Measurements from ENCODE around the gene FAN1. TPM values are rescaled to one million over a fixed set of nuclear protein-coding genes. Genes with fewer than 3 reads are reported as not detected.

The FAN1 gene
- total and polyA plus RNA-seq, 2 of the 4 experiments (the other 2 are of a cell fraction), result 7.6 to 12.4 TPM

DNA sequence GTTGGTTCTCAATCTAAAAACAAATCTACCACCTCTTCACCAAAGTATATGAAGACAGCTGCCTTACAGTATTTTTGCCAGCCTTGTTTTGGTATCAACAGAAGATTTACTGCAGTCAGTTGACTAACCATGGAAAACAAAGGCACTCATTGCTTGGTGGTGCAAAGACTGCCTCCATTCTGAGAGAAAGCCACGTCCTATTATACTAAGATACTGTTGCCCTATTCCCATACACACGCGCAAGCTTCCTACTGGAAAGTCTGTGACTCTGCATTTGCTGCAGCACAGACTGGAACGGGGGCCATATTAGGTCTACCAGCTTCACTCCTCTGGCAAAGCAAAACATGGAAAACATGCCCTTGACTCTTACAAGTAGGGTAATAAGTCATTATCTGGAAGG lies 69.7 kb downstream of the FAN1 start:
- Histone ChIP-seq H2BK5ac (ENCODE audit: low read depth, low read length, poor library complexity, severe bottlenecking) (no peak overlapping the region), H3K4ac (ENCODE audit: low read depth, low read length) (no peak overlapping the region), H3K23ac (ENCODE audit: low read depth, low read length) (no peak overlapping the region), H2AK9ac (replicated peaks; ENCODE audit: low read depth, low read length, poor library complexity) (no peak overlapping the region), H3K9me1 (ENCODE audit: insufficient read depth, low read length) (no peaks in the 10 kb centered on the region), H2BK120ac (ENCODE audit: low read depth, low read length) (no peak overlapping the region), H3K27me3 (ENCODE audit: control insufficient read depth, insufficient read depth, low read length) (no peaks in the 10 kb centered on the region), H3K79me1 (ENCODE audit: low read depth in 1 of 2, low read length in 2 of 2) (peaks cover 22 to 27% of the 10 kb centered on the region in 2 experiments), H3K14ac (replicated peaks; ENCODE audit: low read depth, low read length) (no peak overlapping the region), H3K4me1 (ENCODE audit: control insufficient read depth, insufficient read depth, low read length) (no peaks in the 10 kb centered on the region), H4K91ac (ENCODE audit: insufficient read depth, low read depth, low read length) (no peak overlapping the region), H4K20me1 (ENCODE audit: insufficient read depth, low read length) (peaks cover 10% of the 10 kb centered on the region; the same call in 1 of the 2 replicates), H3K18ac (ENCODE audit: low read depth, low read length) (no peak overlapping the region), H3K27ac (ENCODE audit: insufficient read depth, low read length) (no peak overlapping the region), H3K4me2 (ENCODE audit: low read depth, low read length) (no peak overlapping the region), H2AFZ (replicated peaks; ENCODE audit: low read length, poor library complexity) (no peak overlapping the region), H4K8ac (ENCODE audit: low read depth in 2 of 2, low read length in 2 of 2) (no peak overlapping the region), H3K9ac (ENCODE audit: low read depth, low read length) (no peak overlapping the region), H2BK20ac (ENCODE audit: low read depth, low read length) (no peak overlapping the region), H3K36me3 (ENCODE audit: control insufficient read depth, insufficient read depth, low read length) (peaks cover 6% of the 10 kb centered on the region), H2AK5ac (ENCODE audit: low read depth, low read length) (no peak overlapping the region), H2BK15ac (ENCODE audit: low read depth, low read length) (no peak overlapping the region), H3K56ac (ENCODE audit: extremely low read depth, insufficient read depth, low read length) (no peak overlapping the region), H4K5ac (ENCODE audit: low read depth, low read length) (no peak overlapping the region), H3K4me3 (ENCODE audit: insufficient read depth, low read depth, low read length) (no peak overlapping the region), H3K9me3 (ENCODE audit: control insufficient read depth, insufficient read depth, low read length) (no peaks in the 10 kb centered on the region)
- CTCF ChIA-PET, result no interaction called here
- intact Hi-C loops (cut with micrococcal nuclease) (no loop called here), in situ Hi-C loops (cut with MboI; ENCODE audit: low sequenced_read_pairs) (no loop called here), dilution Hi-C loops (cut with HindIII; ENCODE audit: low sequenced_read_pairs, unreplicated experiment) (no loop called here)
- no peak for DNase-seq
- ATAC-seq (ENCODE audit: low read depth), result no peak
- BruUV-seq (replicated peaks), result no TSS peak
- POLR2A ChIA-PET (ENCODE audit: unreplicated experiment), result no interaction called here
- no CpG with 5 or more reads among the region's 4 CpGs for WGBS, 2 experiments (ENCODE audit: extremely low coverage in 2 of 2, insufficient read length in 1 of 2)
- TF ChIP-seq POLR2A (IDR thresholded peaks at IDR 0.05; ENCODE audit: low read depth, low read length) (no peak), BHLHE40 (IDR thresholded peaks at IDR 0.05; ENCODE audit: low read depth, low read length) (no peak), NFE2L2 (IDR thresholded peaks at IDR 0.05; ENCODE audit: low read depth, low read length) (no peak), MAFK (IDR thresholded peaks at IDR 0.05; ENCODE audit: low read depth, low read length) (no peak), RFX5 (IDR thresholded peaks at IDR 0.05; ENCODE audit: low read depth, low read length) (no peak), CEBPB (IDR thresholded peaks at IDR 0.05; ENCODE audit: low read depth, low read length) (no peak), MXI1 (IDR thresholded peaks at IDR 0.05; ENCODE audit: borderline replicate concordance, low read depth, low read length) (no peak), MAZ (IDR thresholded peaks at IDR 0.05; ENCODE audit: borderline replicate concordance, low read depth, low read length) (no peak), FOS (IDR thresholded peaks at IDR 0.05; ENCODE audit: low read depth, low read length) (no peak)
- TF ChIP-seq, protein P1, sequence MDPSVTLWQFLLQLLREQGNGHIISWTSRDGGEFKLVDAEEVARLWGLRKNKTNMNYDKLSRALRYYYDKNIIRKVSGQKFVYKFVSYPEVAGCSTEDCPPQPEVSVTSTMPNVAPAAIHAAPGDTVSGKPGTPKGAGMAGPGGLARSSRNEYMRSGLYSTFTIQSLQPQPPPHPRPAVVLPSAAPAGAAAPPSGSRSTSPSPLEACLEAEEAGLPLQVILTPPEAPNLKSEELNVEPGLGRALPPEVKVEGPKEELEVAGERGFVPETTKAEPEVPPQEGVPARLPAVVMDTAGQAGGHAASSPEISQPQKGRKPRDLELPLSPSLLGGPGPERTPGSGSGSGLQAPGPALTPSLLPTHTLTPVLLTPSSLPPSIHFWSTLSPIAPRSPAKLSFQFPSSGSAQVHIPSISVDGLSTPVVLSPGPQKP (IDR thresholded peaks at IDR 0.05; ENCODE audit: borderline replicate concordance, low read depth, low read length), result no peak
